HG03039 (cell line): ENCODE measurements around the gene NFYC.

Experiments
- ATAC-seq: cut with Tn5 transposase; IDR thresholded peaks from one replicate; pipeline ENCODE4 v1.9.1; 2021; ENCODE audit warnings: mild to moderate bottlenecking, moderate library complexity; ENCODE audit not compliant: unreplicated experiment

The NFYC gene

GRCh38 chr1:40794974-40795715 lies 103.6 kb downstream of the NFYC start:
- no peak for ATAC-seq

- no peak for ATAC-seq
These were observed 104.5 kb downstream of the NFYC start for GRCh38 chr1:40795811-40796586.

GRCh38 chr1:40796939-40797667 lies 105.6 kb downstream of the NFYC start:
- no peak for ATAC-seq

- no peak for ATAC-seq
These were observed 106.1 kb downstream of the NFYC start for GRCh38 chr1:40797668-40798010.

GRCh38 chr1:40798366-40799281 lies 107.1 kb downstream of the NFYC start:
- no peak for ATAC-seq

GRCh38 chr1:40799351-40799867 lies 107.9 kb downstream of the NFYC start:
- ATAC-seq: no peak

GRCh38 chr1:40801742-40802077 lies 110.2 kb downstream of the NFYC start:
- no peak for ATAC-seq

GRCh38 chr1:40802078-40802741 lies 110.7 kb downstream of the NFYC start:
- ATAC-seq: no peak

GRCh38 chr1:40802742-40803113 lies 111.2 kb downstream of the NFYC start:
- ATAC-seq: no peak

GRCh38 chr1:40803447-40803846 lies 111.9 kb downstream of the NFYC start:
- no peak for ATAC-seq

GRCh38 chr1:40803902-40804301 lies 112.4 kb downstream of the NFYC start:
- ATAC-seq: no peak

- no peak for ATAC-seq
These were observed 114.7 kb downstream of the NFYC start for GRCh38 chr1:40806240-40806639.

- ATAC-seq: no peak
These were observed 115.5 kb downstream of the NFYC start for GRCh38 chr1:40806731-40807695.

GRCh38 chr1:40808002-40808401 lies 116.5 kb downstream of the NFYC start:
- ATAC-seq: no peak

- no peak for ATAC-seq
These were observed 116.9 kb downstream of the NFYC start for GRCh38 chr1:40808444-40808843.

- no peak for ATAC-seq
These were observed 117.4 kb downstream of the NFYC start for GRCh38 chr1:40808909-40809308.

- ATAC-seq: no peak
These were observed 119.4 kb downstream of the NFYC start for GRCh38 chr1:40810927-40811326.

- no peak for ATAC-seq
These were observed 123.9 kb downstream of the NFYC start for GRCh38 chr1:40815420-40815819.

- ATAC-seq: no peak
These were observed 126.3 kb downstream of the NFYC start for GRCh38 chr1:40817791-40818263.
